Measurements from ENCODE around the gene TIGD3.

The TIGD3 gene

DNA sequence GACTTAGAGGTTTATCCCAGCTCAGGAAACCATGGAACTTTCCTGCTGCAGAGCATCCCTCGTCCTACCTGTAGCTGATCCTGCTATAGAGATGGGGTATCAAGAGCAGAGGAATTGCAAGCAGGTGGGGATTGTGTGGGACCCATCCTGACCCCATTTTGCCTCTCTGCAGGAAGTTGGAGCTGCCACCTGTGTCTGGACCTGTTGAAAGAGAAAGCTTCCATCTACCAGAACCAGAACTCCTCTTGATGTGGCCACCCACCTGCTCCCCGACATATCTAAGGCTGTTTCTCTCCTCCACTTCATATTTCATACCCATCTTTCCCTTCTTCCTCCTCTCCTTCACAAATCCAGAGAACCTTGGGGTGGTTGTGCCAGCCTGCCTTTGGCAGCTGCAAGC lies 3.0 kb upstream of the TIGD3 start:
- H3K79me1 ChIP-seq (ENCODE audit: low read length) = no peaks in the 10 kb centered on the region
- H3K9ac ChIP-seq (ENCODE audit: low read length) = no peak overlapping the region
- H3K79me2 ChIP-seq (ENCODE audit: control insufficient read depth, insufficient read depth, low read length, poor library complexity) = no peaks in the 10 kb centered on the region
- no peak overlapping the region for H3K14ac ChIP-seq (ENCODE audit: low read length)
- no peak overlapping the region for H4K91ac ChIP-seq (ENCODE audit: low read depth, low read length)
- H3K4me2 ChIP-seq (ENCODE audit: low read length) = no peak overlapping the region
- H2AFZ ChIP-seq (ENCODE audit: insufficient read depth, low read length, poor library complexity) = no peak overlapping the region
- no peak overlapping the region for H3K4me3 ChIP-seq (ENCODE audit: low read depth, low read length)
- peaks cover 0 to 7% of the 10 kb centered on the region in 2 experiments for H3K4me1 ChIP-seq (ENCODE audit: control insufficient read depth in 1 of 2, insufficient read depth in 2 of 2, low read length in 2 of 2)
- H3K36me3 ChIP-seq (ENCODE audit: control insufficient read depth in 1 of 2, insufficient read depth in 2 of 2, low read length in 2 of 2) = peaks cover 43 to 52% of the 10 kb centered on the region in 2 experiments
- no peak overlapping the region for H3K23ac ChIP-seq (ENCODE audit: low read length)
- H2BK5ac ChIP-seq (ENCODE audit: low read depth, low read length, poor library complexity) = no peak overlapping the region
- peaks cover 6% of the 10 kb centered on the region for H3K27me3 ChIP-seq (ENCODE audit: insufficient read depth, low read length)
- no peak for DNase-seq
- WGBS (ENCODE audit: extremely low coverage, insufficient coverage, insufficient read length) = no CpG with 5 or more reads among the region's 2 CpGs
- no peak overlapping the region for H3K27ac ChIP-seq (ENCODE audit: low read depth, low read length)
- H2BK12ac ChIP-seq (ENCODE audit: low read length) = no peak overlapping the region
- no peak overlapping the region for H3K4ac ChIP-seq (ENCODE audit: low read depth, low read length)
- no peak overlapping the region for H4K8ac ChIP-seq (ENCODE audit: low read depth, low read length)
- peaks cover 5% of the 10 kb centered on the region for H3K9me3 ChIP-seq (ENCODE audit: insufficient read depth, low read depth, low read length)
- H4K12ac ChIP-seq (ENCODE audit: low read depth, low read length) = no peak overlapping the region
- no peak overlapping the region for H2AK5ac ChIP-seq (ENCODE audit: low read length)
- H2BK120ac ChIP-seq (ENCODE audit: insufficient read depth, low read length, poor library complexity) = no peak overlapping the region
- H3K18ac ChIP-seq (ENCODE audit: low read length) = no peak overlapping the region

DNA sequence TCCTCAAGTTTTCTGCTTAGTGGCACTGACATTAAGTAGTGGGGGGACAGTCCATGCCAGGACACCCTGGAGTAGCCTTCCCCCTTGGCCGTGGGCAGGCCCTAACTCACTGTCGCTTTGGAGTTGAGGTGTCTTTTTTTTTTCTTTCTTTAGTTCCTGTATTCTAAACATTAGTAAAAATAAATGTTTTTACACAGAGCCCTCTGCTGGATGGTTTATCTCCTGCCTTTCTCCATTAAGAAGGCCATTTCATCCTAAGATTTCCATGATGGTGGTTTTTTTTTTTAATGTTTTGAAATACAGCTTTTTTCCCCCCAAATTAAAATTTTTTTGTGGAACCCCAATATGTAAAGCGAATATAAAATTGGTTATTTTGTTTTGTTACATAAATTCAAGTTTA lies 1.8 kb upstream of the TIGD3 start:
- no peak overlapping the region for H3K14ac ChIP-seq (ENCODE audit: low read length)
- no peak overlapping the region for H3K4ac ChIP-seq (ENCODE audit: low read depth, low read length)
- H4K12ac ChIP-seq (ENCODE audit: low read depth, low read length) = no peak overlapping the region
- no peak overlapping the region for H3K9ac ChIP-seq (ENCODE audit: low read length)
- H2AFZ ChIP-seq (ENCODE audit: insufficient read depth, low read length, poor library complexity) = no peak overlapping the region
- no peak overlapping the region for H3K27ac ChIP-seq (ENCODE audit: low read depth, low read length)
- H3K4me3 ChIP-seq (ENCODE audit: low read depth, low read length) = no peak overlapping the region
- no peak overlapping the region for H2BK120ac ChIP-seq (ENCODE audit: insufficient read depth, low read length, poor library complexity)
- peaks cover 36 to 44% of the 10 kb centered on the region in 2 experiments for H3K36me3 ChIP-seq (ENCODE audit: control insufficient read depth in 1 of 2, insufficient read depth in 2 of 2, low read length in 2 of 2)
- H2AK5ac ChIP-seq (ENCODE audit: low read length) = no peak overlapping the region
- no peak overlapping the region for H3K23ac ChIP-seq (ENCODE audit: low read length)
- H3K79me2 ChIP-seq (ENCODE audit: control insufficient read depth, insufficient read depth, low read length, poor library complexity) = no peaks in the 10 kb centered on the region
- H3K4me2 ChIP-seq (ENCODE audit: low read length) = no peak overlapping the region
- peaks cover 6% of the 10 kb centered on the region for H3K27me3 ChIP-seq (ENCODE audit: insufficient read depth, low read length)
- DNase-seq = peak in 1 of 2 donors; percentile 30
- H2BK12ac ChIP-seq (ENCODE audit: low read length) = no peak overlapping the region
- no peaks in the 10 kb centered on the region for H3K79me1 ChIP-seq (ENCODE audit: low read length)
- H3K9me3 ChIP-seq (ENCODE audit: insufficient read depth, low read depth, low read length) = peaks cover 5% of the 10 kb centered on the region
- peaks cover 0 to 7% of the 10 kb centered on the region in 2 experiments for H3K4me1 ChIP-seq (ENCODE audit: control insufficient read depth in 1 of 2, insufficient read depth in 2 of 2, low read length in 2 of 2)
- H2BK5ac ChIP-seq (ENCODE audit: low read depth, low read length, poor library complexity) = no peak overlapping the region
- no peak overlapping the region for H3K18ac ChIP-seq (ENCODE audit: low read length)
- no peak overlapping the region for H4K8ac ChIP-seq (ENCODE audit: low read depth, low read length)
- H4K91ac ChIP-seq (ENCODE audit: low read depth, low read length) = no peak overlapping the region
- WGBS (ENCODE audit: extremely low coverage, insufficient coverage, insufficient read length) = no CpG with 5 or more reads among the region's 3 CpGs

DNA sequence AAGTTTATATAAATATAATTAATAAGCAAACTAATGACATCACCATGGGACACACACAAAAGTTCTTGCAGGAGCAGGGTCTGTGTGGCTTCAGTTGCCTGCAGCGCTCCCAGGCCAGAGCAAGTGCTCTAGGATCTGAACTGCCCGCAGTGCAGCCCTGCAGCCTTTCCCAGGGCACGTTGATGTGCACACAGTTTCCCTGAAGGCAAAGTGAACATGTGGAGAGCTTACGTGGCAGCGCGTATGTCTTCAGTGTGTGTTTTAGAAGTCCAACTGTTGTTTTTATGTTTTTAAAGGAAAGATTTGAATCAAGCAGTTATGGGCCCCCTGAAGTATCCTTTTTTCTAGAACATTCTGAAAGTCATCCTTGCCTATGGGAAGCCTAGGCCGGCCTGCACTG lies 1.2 kb upstream of the TIGD3 start:
- Histone ChIP-seq H3K4me2 (ENCODE audit: low read length) (no peak overlapping the region), H3K9ac (ENCODE audit: low read length) (no peak overlapping the region), H3K79me2 (ENCODE audit: control insufficient read depth, insufficient read depth, low read length, poor library complexity) (no peaks in the 10 kb centered on the region), H3K27me3 (ENCODE audit: insufficient read depth, low read length) (peaks cover 6% of the 10 kb centered on the region), H2AFZ (ENCODE audit: insufficient read depth, low read length, poor library complexity) (no peak overlapping the region), H3K23ac (ENCODE audit: low read length) (no peak overlapping the region), H3K9me3 (ENCODE audit: insufficient read depth, low read depth, low read length) (peaks cover 5% of the 10 kb centered on the region), H3K27ac (ENCODE audit: low read depth, low read length) (no peak overlapping the region), H4K8ac (ENCODE audit: low read depth, low read length) (no peak overlapping the region), H2BK5ac (ENCODE audit: low read depth, low read length, poor library complexity) (no peak overlapping the region), H2BK12ac (ENCODE audit: low read length) (no peak overlapping the region), H4K91ac (ENCODE audit: low read depth, low read length) (no peak overlapping the region), H3K18ac (ENCODE audit: low read length) (no peak overlapping the region), H3K4me3 (ENCODE audit: low read depth, low read length) (no peak overlapping the region), H3K4me1 (ENCODE audit: control insufficient read depth in 1 of 2, insufficient read depth in 2 of 2, low read length in 2 of 2) (peaks cover 0 to 7% of the 10 kb centered on the region in 2 experiments), H3K79me1 (ENCODE audit: low read length) (no peaks in the 10 kb centered on the region), H3K36me3 (ENCODE audit: control insufficient read depth in 1 of 2, insufficient read depth in 2 of 2, low read length in 2 of 2) (peaks cover 30 to 38% of the 10 kb centered on the region in 2 experiments), H4K12ac (ENCODE audit: low read depth, low read length) (no peak overlapping the region), H2AK5ac (ENCODE audit: low read length) (no peak overlapping the region), H3K4ac (ENCODE audit: low read depth, low read length) (no peak overlapping the region), H2BK120ac (ENCODE audit: insufficient read depth, low read length, poor library complexity) (no peak overlapping the region), H3K14ac (ENCODE audit: low read length) (no peak overlapping the region)
- peak; percentile 32 to 57 for DNase-seq
- no CpG with 5 or more reads among the region's 7 CpGs for WGBS (ENCODE audit: extremely low coverage, insufficient coverage, insufficient read length)

DNA sequence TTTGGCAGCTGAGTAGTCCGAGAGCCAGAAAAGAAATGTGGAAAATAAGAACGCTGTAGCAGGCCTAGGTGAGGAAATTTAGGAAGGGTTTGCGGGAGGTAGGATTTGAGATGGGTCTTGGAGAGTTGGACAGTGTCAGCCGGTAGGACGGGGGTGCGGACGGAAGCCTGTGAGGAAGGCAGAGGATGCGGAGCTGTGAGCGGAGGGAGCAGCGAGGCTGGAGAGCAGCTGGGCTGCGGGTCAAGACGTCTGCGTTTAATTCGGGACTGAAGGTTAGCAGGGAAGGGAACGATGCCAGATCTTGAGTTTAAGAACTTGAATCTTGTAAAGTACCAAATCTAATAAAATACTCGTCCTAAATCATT lies 669 bp upstream of the TIGD3 start:
- DNase-seq = no peak
- Histone ChIP-seq H3K4ac (ENCODE audit: low read depth, low read length) (no peak overlapping the region), H3K18ac (ENCODE audit: low read length) (no peak overlapping the region), H3K27me3 (ENCODE audit: insufficient read depth, low read length) (peaks cover 6% of the 10 kb centered on the region), H3K4me2 (ENCODE audit: low read length) (peak overlapping the region; percentile 96), H3K9me3 (ENCODE audit: insufficient read depth, low read depth, low read length) (peaks cover 5% of the 10 kb centered on the region), H3K9ac (ENCODE audit: low read length) (no peak overlapping the region), H3K79me2 (ENCODE audit: control insufficient read depth, insufficient read depth, low read length, poor library complexity) (no peaks in the 10 kb centered on the region), H2BK12ac (ENCODE audit: low read length) (no peak overlapping the region), H3K36me3 (ENCODE audit: control insufficient read depth in 1 of 2, insufficient read depth in 2 of 2, low read length in 2 of 2) (peaks cover 27 to 33% of the 10 kb centered on the region in 2 experiments), H3K23ac (ENCODE audit: low read length) (no peak overlapping the region), H2AK5ac (ENCODE audit: low read length) (no peak overlapping the region), H2BK5ac (ENCODE audit: low read depth, low read length, poor library complexity) (no peak overlapping the region), H3K79me1 (ENCODE audit: low read length) (no peaks in the 10 kb centered on the region), H2BK120ac (ENCODE audit: insufficient read depth, low read length, poor library complexity) (no peak overlapping the region), H3K4me3 (ENCODE audit: low read depth, low read length) (no peak overlapping the region), H3K4me1 (ENCODE audit: control insufficient read depth in 1 of 2, insufficient read depth in 2 of 2, low read length in 2 of 2) (peaks cover 0 to 7% of the 10 kb centered on the region in 2 experiments), H4K8ac (ENCODE audit: low read depth, low read length) (no peak overlapping the region), H3K27ac (ENCODE audit: low read depth, low read length) (peak overlapping the region; percentile 5), H4K91ac (ENCODE audit: low read depth, low read length) (no peak overlapping the region), H3K14ac (ENCODE audit: low read length) (no peak overlapping the region), H2AFZ (ENCODE audit: insufficient read depth, low read length, poor library complexity) (no peak overlapping the region), H4K12ac (ENCODE audit: low read depth, low read length) (no peak overlapping the region)
- 100% methylated on average over 1 of the region's 16 CpGs for WGBS (ENCODE audit: extremely low coverage, insufficient coverage, insufficient read length)

All from trophoblast cell (in vitro differentiated cells and primary cell).